ENCODE measurements around the gene CEMIP.

GRCh38 chr15:80789796-80790195, 10.6 kb downstream of the CEMIP start:
- TF ChIP-seq GATA2 (CRISPR knock-in tag; IDR thresholded peaks at IDR 0.05) = no peak
- TF ChIP-seq, protein P1, sequence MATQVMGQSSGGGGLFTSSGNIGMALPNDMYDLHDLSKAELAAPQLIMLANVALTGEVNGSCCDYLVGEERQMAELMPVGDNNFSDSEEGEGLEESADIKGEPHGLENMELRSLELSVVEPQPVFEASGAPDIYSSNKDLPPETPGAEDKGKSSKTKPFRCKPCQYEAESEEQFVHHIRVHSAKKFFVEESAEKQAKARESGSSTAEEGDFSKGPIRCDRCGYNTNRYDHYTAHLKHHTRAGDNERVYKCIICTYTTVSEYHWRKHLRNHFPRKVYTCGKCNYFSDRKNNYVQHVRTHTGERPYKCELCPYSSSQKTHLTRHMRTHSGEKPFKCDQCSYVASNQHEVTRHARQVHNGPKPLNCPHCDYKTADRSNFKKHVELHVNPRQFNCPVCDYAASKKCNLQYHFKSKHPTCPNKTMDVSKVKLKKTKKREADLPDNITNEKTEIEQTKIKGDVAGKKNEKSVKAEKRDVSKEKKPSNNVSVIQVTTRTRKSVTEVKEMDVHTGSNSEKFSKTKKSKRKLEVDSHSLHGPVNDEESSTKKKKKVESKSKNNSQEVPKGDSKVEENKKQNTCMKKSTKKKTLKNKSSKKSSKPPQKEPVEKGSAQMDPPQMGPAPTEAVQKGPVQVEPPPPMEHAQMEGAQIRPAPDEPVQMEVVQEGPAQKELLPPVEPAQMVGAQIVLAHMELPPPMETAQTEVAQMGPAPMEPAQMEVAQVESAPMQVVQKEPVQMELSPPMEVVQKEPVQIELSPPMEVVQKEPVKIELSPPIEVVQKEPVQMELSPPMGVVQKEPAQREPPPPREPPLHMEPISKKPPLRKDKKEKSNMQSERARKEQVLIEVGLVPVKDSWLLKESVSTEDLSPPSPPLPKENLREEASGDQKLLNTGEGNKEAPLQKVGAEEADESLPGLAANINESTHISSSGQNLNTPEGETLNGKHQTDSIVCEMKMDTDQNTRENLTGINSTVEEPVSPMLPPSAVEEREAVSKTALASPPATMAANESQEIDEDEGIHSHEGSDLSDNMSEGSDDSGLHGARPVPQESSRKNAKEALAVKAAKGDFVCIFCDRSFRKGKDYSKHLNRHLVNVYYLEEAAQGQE (IDR thresholded peaks at IDR 0.05; ENCODE audit: low read depth, low read length) = no peak
- TF ChIP-seq EZH2phosphoT487 (IDR thresholded peaks at IDR 0.05; ENCODE audit: borderline replicate concordance, low read depth) = no peak
- TF ChIP-seq, protein P2, sequence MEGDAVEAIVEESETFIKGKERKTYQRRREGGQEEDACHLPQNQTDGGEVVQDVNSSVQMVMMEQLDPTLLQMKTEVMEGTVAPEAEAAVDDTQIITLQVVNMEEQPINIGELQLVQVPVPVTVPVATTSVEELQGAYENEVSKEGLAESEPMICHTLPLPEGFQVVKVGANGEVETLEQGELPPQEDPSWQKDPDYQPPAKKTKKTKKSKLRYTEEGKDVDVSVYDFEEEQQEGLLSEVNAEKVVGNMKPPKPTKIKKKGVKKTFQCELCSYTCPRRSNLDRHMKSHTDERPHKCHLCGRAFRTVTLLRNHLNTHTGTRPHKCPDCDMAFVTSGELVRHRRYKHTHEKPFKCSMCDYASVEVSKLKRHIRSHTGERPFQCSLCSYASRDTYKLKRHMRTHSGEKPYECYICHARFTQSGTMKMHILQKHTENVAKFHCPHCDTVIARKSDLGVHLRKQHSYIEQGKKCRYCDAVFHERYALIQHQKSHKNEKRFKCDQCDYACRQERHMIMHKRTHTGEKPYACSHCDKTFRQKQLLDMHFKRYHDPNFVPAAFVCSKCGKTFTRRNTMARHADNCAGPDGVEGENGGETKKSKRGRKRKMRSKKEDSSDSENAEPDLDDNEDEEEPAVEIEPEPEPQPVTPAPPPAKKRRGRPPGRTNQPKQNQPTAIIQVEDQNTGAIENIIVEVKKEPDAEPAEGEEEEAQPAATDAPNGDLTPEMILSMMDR (IDR thresholded peaks at IDR 0.05) = no peak
- TF ChIP-seq SIN3A (IDR thresholded peaks at IDR 0.05; ENCODE audit: borderline replicate concordance, low read depth, low read length) = no peak
- no peak for TF ChIP-seq POLR2AphosphoS5 (IDR thresholded peaks at IDR 0.05; ENCODE audit: low read depth, low read length)
- TF ChIP-seq RFX5 (IDR thresholded peaks at IDR 0.05; ENCODE audit: low read length) = no peak
- no peak for TF ChIP-seq YY1 (IDR thresholded peaks at IDR 0.05; ENCODE audit: low read depth)
- TF ChIP-seq USF1 (IDR thresholded peaks at IDR 0.05; ENCODE audit: borderline replicate concordance, low read depth) = no peak
- no peak for TF ChIP-seq RXRA (IDR thresholded peaks at IDR 0.05; ENCODE audit: borderline replicate concordance, low read depth)
- TF ChIP-seq EP300 (IDR thresholded peaks at IDR 0.05; ENCODE audit: borderline replicate concordance in 1 of 2, low read depth in 1 of 2, low read length in 1 of 2) = no peak
- no peak for TF ChIP-seq GABPA (IDR thresholded peaks at IDR 0.05; ENCODE audit: low read depth)
- no peak for TF ChIP-seq FOXM1 (IDR thresholded peaks at IDR 0.05; ENCODE audit: low read depth)
